ENCODE measurements around the gene TMEM126B.
"Not testable (repeated sequence)": the region's sequence is repeated elsewhere in the genome, so short reads cannot be mapped to it uniquely, and the experiment has no call there.

GRCh38 chr11:85611643-85612042, 16.8 kb upstream of the TMEM126B start:
- not testable (repeated sequence) for TF ChIP-seq CTCF, POLR2AphosphoS5 (IDR thresholded peaks at IDR 0.05)

Data from gastroesophageal sphincter (tissue), 3 donors.